Heart left ventricle (tissue), 13 donors: Measurements from ENCODE around the gene PLK5.

Experiments
- CTCF ChIP-seq, 12 donors: fragments of 200-600 bp; sonication (generic) in 4 of 12; IDR thresholded peaks; one replicate each; pipeline versions ENCODE4 v1.5.0 to v1.8.0; 2018 to 2022; ENCODE audit warnings: antibody characterized with exemption in 12 of 12, mild to moderate bottlenecking in 5 of 12
- POLR2A ChIP-seq, 2 donors: fragments of 450-650 bp; IDR thresholded peaks; one replicate each; pipeline ENCODE4 v1.6.1; 2017; ENCODE audit warnings: antibody characterized with exemption in 2 of 2, mild to moderate bottlenecking in 2 of 2, moderate library complexity in 2 of 2
- donor health status: ischemic (EF 13 %, LVEDD 7.1; RV severe dilation, severe dysfunction).
- donor health status: DM: no; HTN: yes; CAD: no.
- donor health status: DM: no; HTN: no; CAD: no.
- donor health status: ischemic (EF 25% LVEDD 6.9; RV normal size, moderate dysfunction).
- donor health status: ischemic (EF 25% LVEDD 5.7; RV mildly dilated, moderate dysfunction).
- donor health status: ischemic (EF 35%, LVEDD 5.7; RV mildly dilated, moderate dysfunction).
- donor health status: nonischemic (EF 11% LVEDD 7.7; RV severe dilation, severe dysfunction).
- donor health status: DM: yes; HTN: yes; CAD: no.
- donor health status: PGD.
- donor health status: ischemic (EF 29% LVEDD 5.4; RV normal size, mild dysfunction).
- donor health status: nonischemic (EF 23%, LVEDD 6.1; RV moderate dilation, normal function).

DNA sequence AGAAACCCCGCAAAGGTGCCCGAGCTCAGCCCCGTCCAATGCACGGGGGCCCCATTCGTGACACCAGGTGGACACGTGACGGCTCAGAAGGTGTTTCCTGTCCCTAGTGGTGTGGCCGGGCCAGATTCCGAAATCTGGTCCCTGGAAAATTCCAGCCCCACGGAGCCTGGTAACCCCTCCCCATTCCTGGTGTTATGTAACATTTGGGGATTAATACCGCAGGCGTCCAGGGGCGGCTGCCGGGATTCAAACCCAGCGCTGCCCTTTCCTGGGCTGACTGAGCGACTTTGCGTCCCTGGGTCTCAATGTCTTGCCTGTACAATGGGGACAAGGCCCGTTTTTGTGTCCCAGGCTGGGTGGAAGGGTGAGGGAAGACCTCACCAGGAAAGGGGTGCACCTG is 1.0 kb upstream of the PLK5 start:
- no peak for TF ChIP-seq POLR2A (IDR thresholded peaks at IDR 0.05)
- no peak for TF ChIP-seq CTCF (IDR thresholded peaks at IDR 0.05)
